Loucy (cell line): ENCODE results near the gene ARFGEF3.

Experiments
- CTCF ChIP-seq: fragments of 200-600 bp; sonication (generic); conservative IDR thresholded peaks from 2 replicates; pipeline ENCODE4 v1.5.1; 2014; ENCODE audit warnings: mild to moderate bottlenecking, antibody characterized with exemption, low read length
- EZH2phosphoT487 ChIP-seq: fragments of 200-600 bp; IDR thresholded peaks from 2 replicates; pipeline ENCODE4 v1.6.1; 2018; ENCODE audit warnings: antibody characterized with exemption, mild to moderate bottlenecking, moderate library complexity, borderline replicate concordance

GRCh38 chr6:138287144-138287955, 125.6 kb downstream of the ARFGEF3 start:
- peak; percentile 90 for TF ChIP-seq CTCF
- TF ChIP-seq EZH2phosphoT487, result no peak
